Psoas muscle (tissue), 8 donors: Measurements from ENCODE around the gene MUC20. TPM values are rescaled to one million over a fixed set of nuclear protein-coding genes. Genes with fewer than 3 reads are reported as not detected.

Source experiments
- ATAC-seq, 4 donors: fragments of 200-7000 bp; cut with Tn5 transposase; one replicate each; pipeline ENCODE4 v1.9.1; 2020; ENCODE audit warnings: moderate library complexity in 3 of 4, mild to moderate bottlenecking in 2 of 4
- DNase-seq, 2 donors: peaks; one replicate each; pipeline ENCODE4 v3.0.0-alpha.2; 2020
- H3K27ac ChIP-seq: fragments of 200-600 bp; one replicate; pipeline ENCODE4 v1.8.0; 2022
- H3K27me3 ChIP-seq, 3 donors: fragments of 200-600 bp in 1 of 3; one replicate each; pipeline versions ENCODE4 v1.6.1 to v1.8.0; 2013 to 2022; ENCODE audit warnings: low read length in 2 of 3, mild to moderate bottlenecking in 2 of 3, moderate library complexity in 1 of 3; ENCODE audit not compliant: insufficient read depth in 3 of 3
- H3K36me3 ChIP-seq, 2 donors: fragments of 200-600 bp in 1 of 2; one replicate each; pipeline versions ENCODE4 v1.6.1 to v1.8.0; 2013 to 2022; ENCODE audit warnings: low read depth in 1 of 2, mild to moderate bottlenecking in 1 of 2, moderate library complexity in 1 of 2; ENCODE audit not compliant: insufficient read depth in 1 of 2
- H3K4me1 ChIP-seq: fragments of 200-600 bp; one replicate; pipeline ENCODE4 v1.8.0; 2022
- H3K4me3 ChIP-seq: fragments of 200-600 bp; one replicate; pipeline ENCODE4 v1.8.0; 2022; ENCODE audit warnings: mild to moderate bottlenecking
- H3K9me3 ChIP-seq: fragments of 200-600 bp; one replicate; pipeline ENCODE4 v1.8.0; 2022
- WGBS, 3 donors: extraction: QIAGEN DNeasy Blood & Tissue Kit; methylation state at CpG; one replicate each; pipeline versions ENCODE4 v1.1.6 to v1.1.7; 2013; 5-methylcytosine and 5-hydroxymethylcytosine counted together
- intact Hi-C, 2 donors: fragments of 100-400 bp; cut with DNase I; formaldehyde crosslinking; loops; one replicate each; pipeline versions ENCODE4 v1.11.0 to v1.14.2; 2022
- polyA plus RNA-seq, 3 donors: library from polyadenylated mRNA; stranded (reverse); fragments of 200-250 nt; gene quantifications; one replicate each; pipeline ENCODE4 v1.2.3, GENCODE V29; 2013
- total RNA-seq, 4 donors: library from RNA; stranded (reverse); fragmentation: NEBNext Ultra II Directional in 2 of 4; extraction: Animal tissue kit (Norgen Biotek cat#: 25700) in 2 of 4; gene quantifications; one replicate each; pipeline versions ENCODE4 v1.2.1 to v1.2.4, GENCODE V29; 2021 to 2023
- TF ChIP-seq, protein P1 (sequence below): fragments of 200-600 bp; IDR thresholded peaks from one replicate; pipeline ENCODE4 v1.8.0; 2022; ENCODE audit warnings: antibody characterized with exemption
- donor health status: healthy with polysubstance abuse.
- donor health status: DM: no; HTN: no; CAD: no; lungs with moderate emphysema.
- donor health status: Bipolar disorder and iron deficiency.
- donor health status: healthy.
- donor health status: DM: yes; HTN: yes; CAD: no.
- donor health status: DM: no; HTN: no; CAD: no.
- donor health status: DM: no; HTN: no; CAD: no.
- donor health status: DM: yes; HTN: yes; CAD: no.

Gene MUC20
- total and polyA plus RNA-seq, 7 donors, result 1.3 to 3.9 (median 1.5) TPM

DNA sequence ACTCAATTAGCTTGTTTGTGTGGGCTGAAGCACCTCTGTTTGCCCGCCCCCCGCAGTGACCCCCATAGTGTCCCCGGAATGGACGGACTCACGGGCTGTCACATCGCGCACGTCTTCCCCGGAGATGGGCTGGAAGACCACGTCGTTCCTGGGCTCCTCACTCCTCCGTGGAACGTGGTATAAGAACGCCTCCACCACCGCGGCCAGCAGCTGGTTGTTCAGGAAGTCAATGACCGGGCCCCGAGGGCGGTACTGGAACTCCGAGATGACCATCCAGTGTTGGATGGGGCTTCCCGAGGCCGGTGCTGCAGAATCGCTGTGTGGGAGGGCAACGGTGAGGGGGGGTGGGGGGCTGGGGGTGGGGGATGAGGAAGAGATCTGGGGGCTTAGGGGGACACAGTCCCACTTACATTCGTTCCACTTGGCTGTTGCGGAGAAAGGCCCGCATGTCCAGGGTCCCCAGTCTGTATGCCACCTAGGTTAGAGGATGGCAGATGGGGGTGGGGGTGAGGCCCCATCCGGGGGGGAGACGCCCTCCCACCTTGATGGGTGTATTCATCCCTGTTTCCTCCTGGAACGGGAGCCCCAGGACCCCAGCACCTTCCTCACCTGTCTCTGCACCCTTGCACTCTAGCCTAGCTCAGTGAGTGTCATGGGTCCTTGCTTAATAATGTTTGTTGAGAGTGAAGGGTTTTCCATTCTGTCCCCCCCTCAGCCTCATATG, 30.2 kb downstream of the MUC20 start:
- WGBS, 3 donors, result 80 to 88% (median 86%) methylated on average over 28 to 30 of the region's 30 CpGs
- no peaks in the 10 kb centered on the region for H3K36me3 ChIP-seq
- no peaks in the 10 kb centered on the region for H3K4me1 ChIP-seq
- TF ChIP-seq, protein P1, sequence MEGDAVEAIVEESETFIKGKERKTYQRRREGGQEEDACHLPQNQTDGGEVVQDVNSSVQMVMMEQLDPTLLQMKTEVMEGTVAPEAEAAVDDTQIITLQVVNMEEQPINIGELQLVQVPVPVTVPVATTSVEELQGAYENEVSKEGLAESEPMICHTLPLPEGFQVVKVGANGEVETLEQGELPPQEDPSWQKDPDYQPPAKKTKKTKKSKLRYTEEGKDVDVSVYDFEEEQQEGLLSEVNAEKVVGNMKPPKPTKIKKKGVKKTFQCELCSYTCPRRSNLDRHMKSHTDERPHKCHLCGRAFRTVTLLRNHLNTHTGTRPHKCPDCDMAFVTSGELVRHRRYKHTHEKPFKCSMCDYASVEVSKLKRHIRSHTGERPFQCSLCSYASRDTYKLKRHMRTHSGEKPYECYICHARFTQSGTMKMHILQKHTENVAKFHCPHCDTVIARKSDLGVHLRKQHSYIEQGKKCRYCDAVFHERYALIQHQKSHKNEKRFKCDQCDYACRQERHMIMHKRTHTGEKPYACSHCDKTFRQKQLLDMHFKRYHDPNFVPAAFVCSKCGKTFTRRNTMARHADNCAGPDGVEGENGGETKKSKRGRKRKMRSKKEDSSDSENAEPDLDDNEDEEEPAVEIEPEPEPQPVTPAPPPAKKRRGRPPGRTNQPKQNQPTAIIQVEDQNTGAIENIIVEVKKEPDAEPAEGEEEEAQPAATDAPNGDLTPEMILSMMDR, result no peak
- no peak overlapping the region for H3K27ac ChIP-seq
- ATAC-seq (no peak), DNase-seq (peak in 1 of 2 donors; percentile 38)
- intact Hi-C loops, result no loop called here
- no peak overlapping the region for H3K4me3 ChIP-seq
- H3K9me3 ChIP-seq, result no peaks in the 10 kb centered on the region
- H3K27me3 ChIP-seq, result no peaks in the 10 kb centered on the region

DNA sequence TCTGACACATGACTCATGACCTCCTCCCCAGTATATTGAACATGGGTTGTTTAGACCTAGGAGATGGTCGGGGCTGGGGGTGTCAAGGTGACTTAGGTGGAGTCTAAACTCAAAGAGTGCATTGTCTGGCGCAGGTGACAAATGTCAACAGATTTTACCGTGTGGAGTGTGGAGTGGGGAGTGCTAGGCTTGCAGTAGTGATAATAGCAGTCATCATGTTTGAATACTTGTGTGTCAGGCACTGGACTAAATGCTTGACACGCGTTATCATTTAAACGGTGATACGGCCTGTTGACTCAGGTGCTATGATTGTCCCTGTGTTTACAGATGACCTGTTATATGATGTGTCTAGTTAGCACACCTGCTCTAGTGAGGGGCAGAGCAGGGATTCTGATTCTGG, 30.8 kb downstream of the MUC20 start:
- Histone ChIP-seq H3K9me3 (no peaks in the 10 kb centered on the region), H3K27ac (no peak overlapping the region), H3K27me3 (peaks cover 0 to 1% (median 0%) of the 10 kb centered on the region in 3 donors), H3K4me3 (no peak overlapping the region), H3K36me3 (no peaks in the 10 kb centered on the region), H3K4me1 (no peaks in the 10 kb centered on the region)
- no peak for ATAC-seq
- WGBS, 3 donors, result 76 to 84% (median 77%) methylated on average over 7 of the region's 7 CpGs
- peak in 1 of 2 donors; percentile 12 for DNase-seq
- TF ChIP-seq, protein P1, result no peak
- intact Hi-C loops, result no loop called here

DNA sequence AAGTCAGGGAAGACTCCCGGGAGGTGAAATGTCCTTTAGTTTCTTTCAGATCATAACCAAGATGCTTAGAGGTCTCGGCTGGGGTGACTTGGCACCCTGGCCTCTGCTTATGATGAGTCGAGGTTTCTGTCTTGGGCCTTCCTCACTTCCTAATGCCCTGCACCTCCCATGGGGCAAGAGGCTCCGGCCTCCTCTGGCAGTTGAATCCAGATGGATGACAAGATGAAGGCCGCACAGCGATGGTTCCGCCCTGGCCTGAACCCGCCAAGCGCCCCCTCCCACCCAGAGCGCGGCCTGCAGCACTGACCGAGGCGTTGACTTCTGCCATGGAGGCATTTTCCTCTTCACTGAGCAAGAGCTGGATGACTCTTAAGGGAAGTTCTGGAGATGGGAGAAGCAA, 31.3 kb downstream of the MUC20 start:
- H3K4me1 ChIP-seq, result no peaks in the 10 kb centered on the region
- intact Hi-C loops, result no loop called here
- ATAC-seq (no peak), DNase-seq (no peak)
- H3K27ac ChIP-seq, result no peak overlapping the region
- H3K27me3 ChIP-seq, result peaks cover 0 to 2% (median 1%) of the 10 kb centered on the region in 3 donors
- H3K4me3 ChIP-seq, result no peak overlapping the region
- TF ChIP-seq, protein P1, result no peak
- WGBS, 3 donors, result 92 to 94% (median 92%) methylated on average over 13 of the region's 13 CpGs
- no peaks in the 10 kb centered on the region for H3K36me3 ChIP-seq
- no peaks in the 10 kb centered on the region for H3K9me3 ChIP-seq

DNA sequence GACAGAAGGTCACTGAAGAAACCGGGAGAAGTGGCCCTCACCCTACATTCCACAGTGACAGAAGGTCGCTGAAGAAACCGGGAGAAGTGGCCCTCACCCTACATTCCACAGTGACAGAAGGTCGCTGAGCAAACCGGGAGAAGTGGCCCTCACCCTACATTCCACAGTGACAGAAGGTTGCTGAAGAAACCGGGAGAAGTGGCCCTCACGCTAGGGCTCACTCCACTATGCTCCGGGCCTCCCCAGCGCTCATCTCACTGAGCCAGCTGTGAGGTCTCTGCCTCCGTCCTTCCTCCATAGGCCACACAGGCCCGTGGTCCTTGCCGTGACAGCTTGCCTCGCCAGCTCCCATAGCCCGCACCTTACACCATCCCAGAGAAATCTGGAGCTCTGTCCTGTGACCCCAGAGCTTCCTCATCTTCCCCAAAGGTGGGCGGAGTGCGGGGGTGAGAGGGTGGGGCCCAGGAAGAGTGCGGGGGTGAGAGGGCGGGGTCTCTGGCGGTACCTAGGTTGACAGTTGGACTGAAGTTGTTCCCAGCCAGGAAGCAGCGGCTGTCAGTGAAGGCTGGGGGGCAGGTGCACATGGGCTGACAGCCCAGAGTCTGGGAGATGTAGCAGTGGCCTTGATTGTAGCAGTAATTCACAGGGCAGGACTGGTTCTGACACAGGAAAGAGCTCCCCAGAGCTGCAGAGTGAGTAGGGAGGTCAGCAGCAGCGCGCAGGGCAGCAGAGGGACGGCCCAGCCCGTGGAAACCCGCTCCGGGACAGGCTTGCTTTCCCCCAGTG, 32.0 kb downstream of the MUC20 start:
- no peak for DNase-seq
- 83 to 84% (median 83%) methylated on average over 22 to 26 of the region's 26 CpGs for WGBS, 3 donors
- Histone ChIP-seq H3K36me3 (no peaks in the 10 kb centered on the region), H3K4me1 (no peaks in the 10 kb centered on the region), H3K4me3 (no peak overlapping the region), H3K27me3 (peaks cover 0 to 9% (median 7%) of the 10 kb centered on the region in 3 donors), H3K9me3 (no peaks in the 10 kb centered on the region), H3K27ac (no peak overlapping the region)
- TF ChIP-seq, protein P1, result no peak
- intact Hi-C loops, result no loop called here
- no peak for ATAC-seq
